A549 (cell line): Measurements from ENCODE around the gene C10orf67.

Experiments
- MAX ChIP-seq: IDR thresholded peaks from 2 replicates; pipeline ENCODE4 v1.6.1; 2012
- NPAS2 ChIP-seq: fragments of 250-450 bp; sonication (Bioruptor Pico); IDR thresholded peaks from 2 replicates; pipeline ENCODE4 v1.8.0; 2022; ENCODE audit warnings: mild to moderate bottlenecking, moderate library complexity, borderline replicate concordance
- POLR2A ChIP-seq: IDR thresholded peaks from 2 replicates; pipeline ENCODE4 v1.6.1; 2012; ENCODE audit warnings: mild to moderate bottlenecking, low read length
- RARB ChIP-seq: fragments of 250-450 bp; sonication (Bioruptor Pico); IDR thresholded peaks from 2 replicates; pipeline ENCODE4 v1.8.0; 2021; ENCODE audit warnings: mild to moderate bottlenecking, moderate library complexity
- TP53 ChIP-seq: fragments of 250-450 bp; sonication (Bioruptor Pico); IDR thresholded peaks from 2 replicates; pipeline ENCODE4 v1.5.0; 2021; ENCODE audit warnings: mild to moderate bottlenecking, moderate library complexity
- TF ChIP-seq, protein P1 (sequence below): fragments of >200 bp; sonication (Bioruptor Twin); formaldehyde crosslinking; IDR thresholded peaks from 3 replicates; pipeline ENCODE4 v1.5.1; 2016

DNA sequence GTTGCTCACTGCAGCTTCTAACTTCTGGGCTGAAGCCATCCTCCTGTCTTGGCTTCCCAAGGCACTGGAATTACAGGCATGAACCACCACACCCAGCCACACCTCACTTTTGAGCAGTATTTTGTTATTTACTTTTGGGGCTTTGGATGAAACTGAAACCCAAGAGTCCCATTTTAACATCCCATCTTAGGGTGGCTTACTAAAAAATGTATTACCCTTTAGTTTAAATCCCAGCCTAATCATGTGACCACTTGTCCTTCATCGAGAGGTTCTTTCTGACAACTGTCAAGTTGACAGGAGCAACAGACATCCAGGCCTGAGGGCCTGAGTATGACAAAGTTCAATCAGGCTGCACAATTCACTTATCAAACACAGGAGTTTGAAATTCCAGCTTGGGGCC lies 33.6 kb downstream of the C10orf67 start:
- TF ChIP-seq RARB (CRISPR knock-in tag) (no peak), MAX (no peak), POLR2A (no peak), TP53 (no peak), NPAS2 (CRISPR knock-in tag) (no peak)
- TF ChIP-seq, protein P1, sequence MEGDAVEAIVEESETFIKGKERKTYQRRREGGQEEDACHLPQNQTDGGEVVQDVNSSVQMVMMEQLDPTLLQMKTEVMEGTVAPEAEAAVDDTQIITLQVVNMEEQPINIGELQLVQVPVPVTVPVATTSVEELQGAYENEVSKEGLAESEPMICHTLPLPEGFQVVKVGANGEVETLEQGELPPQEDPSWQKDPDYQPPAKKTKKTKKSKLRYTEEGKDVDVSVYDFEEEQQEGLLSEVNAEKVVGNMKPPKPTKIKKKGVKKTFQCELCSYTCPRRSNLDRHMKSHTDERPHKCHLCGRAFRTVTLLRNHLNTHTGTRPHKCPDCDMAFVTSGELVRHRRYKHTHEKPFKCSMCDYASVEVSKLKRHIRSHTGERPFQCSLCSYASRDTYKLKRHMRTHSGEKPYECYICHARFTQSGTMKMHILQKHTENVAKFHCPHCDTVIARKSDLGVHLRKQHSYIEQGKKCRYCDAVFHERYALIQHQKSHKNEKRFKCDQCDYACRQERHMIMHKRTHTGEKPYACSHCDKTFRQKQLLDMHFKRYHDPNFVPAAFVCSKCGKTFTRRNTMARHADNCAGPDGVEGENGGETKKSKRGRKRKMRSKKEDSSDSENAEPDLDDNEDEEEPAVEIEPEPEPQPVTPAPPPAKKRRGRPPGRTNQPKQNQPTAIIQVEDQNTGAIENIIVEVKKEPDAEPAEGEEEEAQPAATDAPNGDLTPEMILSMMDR = no peak
